ENCODE measurements around the gene FRYL. TPM values are rescaled to one million over a fixed set of nuclear protein-coding genes. Genes with fewer than 3 reads are reported as not detected.

FRYL gene
- total and polyA plus RNA-seq, 2 of the 8 experiments (the other 6 are each of a cell fraction or from before 2014, with no cell fraction given), result 8.0 to 36.5 TPM

GRCh38 chr4:48490012-48490679, 289.9 kb downstream of the FRYL start, which contains the start of gene ZAR1:
Gene ZAR1, plus strand, starts transcription at chr4:48490252. Its CDS starts 40 bp downstream, at chr4:48490292.
- H4K20me1 ChIP-seq (replicated peaks in 1 of 2; ENCODE audit: control insufficient read depth in 1 of 2, insufficient read depth in 2 of 2, low read length in 2 of 2), result peaks cover 0 to 1% of the 10 kb centered on the region in 2 experiments
- H2BK12ac ChIP-seq (ENCODE audit: low read depth, low read length), result no peak within 1 kb of the TSS
- H3K27me3 ChIP-seq (replicated peaks in 1 of 4; ENCODE audit: control insufficient read depth in 3 of 4, extremely low read depth in 1 of 4, insufficient read depth in 3 of 4, low read length in 3 of 4), result peaks cover 18 to 49% (median 39%) of the 10 kb centered on the region in 4 experiments
- H2BK20ac ChIP-seq (ENCODE audit: low read length), result no peak within 1 kb of the TSS
- no peak within 1 kb of the TSS for H3K14ac ChIP-seq (ENCODE audit: insufficient read length)
- peaks cover 3% of the 10 kb centered on the region; the same call in 1 of the 2 replicates for H3K23me2 ChIP-seq (ENCODE audit: low read depth, low read length)
- H3K4me2 ChIP-seq (ENCODE audit: insufficient read depth in 1 of 2, low read depth in 2 of 2, low read length in 2 of 2), result peak within 1 kb of the TSS; percentile 54 to 79
- H4K8ac ChIP-seq (ENCODE audit: extremely low read depth, insufficient read depth, low read length), result peak within 1 kb of the TSS; percentile 92; the same call in 1 of the 2 replicates
- no peaks in the 10 kb centered on the region for H3K79me1 ChIP-seq (ENCODE audit: low read depth, low read length)
- no peak within 1 kb of the TSS for H3K27ac ChIP-seq (ENCODE audit: low read depth, low read length)
- no peak within 1 kb of the TSS; a peak in 2 of 7 replicates for H3K9ac ChIP-seq (replicated peaks in 1 of 4; ENCODE audit: extremely low read depth in 1 of 4, low read depth in 3 of 4, low read length in 3 of 4)
- H2BK120ac ChIP-seq (replicated peaks; ENCODE audit: low read depth, low read length), result no peak within 1 kb of the TSS
- H2AFZ ChIP-seq (ENCODE audit: low read length), result peak within 1 kb of the TSS; percentile 77; the same call in 1 of the 2 replicates
- peaks cover 0 to 8% (median 0%) of the 10 kb centered on the region in 4 experiments; a peak in 1 of 8 replicates for H3K36me3 ChIP-seq (ENCODE audit: control insufficient read depth in 2 of 4, insufficient read depth in 4 of 4, low read length in 3 of 4)
- no peak within 1 kb of the TSS for H3K4ac ChIP-seq (replicated peaks; ENCODE audit: insufficient read length, low read depth, low read length)
- H3K4me3 ChIP-seq (ENCODE audit: extremely low read depth in 1 of 4, insufficient read depth in 2 of 4, low read depth in 3 of 4, low read length in 4 of 4), result peak within 1 kb of the TSS; percentile 22 to 72 (median 48)
- WGBS, 2 experiments (ENCODE audit: extremely low coverage in 1 of 2, insufficient coverage in 1 of 2, insufficient read length in 1 of 2, insufficient replicate concordance in 2 of 2, low coverage in 1 of 2, low lambda C conversion rate in 2 of 2, missing lambda C conversion rate in 1 of 2), result 2% methylated on average over 64 of the region's 80 CpGs; no CpG with 5 or more reads in 1 of the 2 experiments
- no peak within 1 kb of the TSS for H4K91ac ChIP-seq (replicated peaks; ENCODE audit: insufficient read length, low read length)
- no peak within 1 kb of the TSS for H4K5ac ChIP-seq (ENCODE audit: insufficient read length, low read depth, low read length)
- H2BK15ac ChIP-seq (ENCODE audit: low read length), result no peak within 1 kb of the TSS
- no peaks in the 10 kb centered on the region for H3K79me2 ChIP-seq (ENCODE audit: control insufficient read depth in 1 of 2, insufficient read depth in 2 of 2, low read length in 2 of 2)
- 0 out of 2 replicates have a peak within 1 kb of the TSS, but pooled peaks have one; percentile 57 for H3K18ac ChIP-seq (ENCODE audit: extremely low read depth, low read length)
- H3K23ac ChIP-seq (ENCODE audit: insufficient read length), result no peak within 1 kb of the TSS
- H3K9me3 ChIP-seq (ENCODE audit: insufficient read depth in 2 of 2, low read depth in 1 of 2, low read length in 1 of 2), result no peaks in the 10 kb centered on the region
- no peak for FAIRE-seq
- no peak within 1 kb of the TSS for H2BK5ac ChIP-seq (ENCODE audit: low read depth, low read length)
- H3K56ac ChIP-seq (replicated peaks; ENCODE audit: insufficient read length, low read depth, low read length), result no peak within 1 kb of the TSS
- H3K4me1 ChIP-seq (replicated peaks in 1 of 4; ENCODE audit: control insufficient read depth in 3 of 4, insufficient read depth in 4 of 4, low read length in 3 of 4), result peaks cover 0 to 3% (median under 1%) of the 10 kb centered on the region in 4 experiments; a peak in 4 of 7 replicates
- DNase-seq (ENCODE audit: low read depth in 1 of 2, low spot score in 2 of 2), result no peak
- CTCF ChIA-PET (ENCODE audit: partially characterized antibody), result interaction anchor here (0.7 to 1.4 kb wide), 2 partner anchors 56 to 59 kb away, joined by 3 read pairs; no protein-coding TSS in a partner anchor
- POLR2A ChIA-PET (ENCODE audit: partially characterized antibody), result interaction anchor here (1.2 to 1.3 kb wide), 2 partner anchors 10 to 362 kb away, joined by 3 read pairs; no protein-coding TSS in a partner anchor
- H2AK5ac ChIP-seq (ENCODE audit: low read depth, low read length), result no peak within 1 kb of the TSS
- no peak for TF ChIP-seq CTCF (IDR thresholded peaks at IDR 0.05; ENCODE audit: control extremely low read depth in 1 of 3, insufficient read depth in 1 of 3, low read depth in 1 of 3, low read length in 3 of 3)
- TF ChIP-seq EGR1 (IDR thresholded peaks at IDR 0.05; ENCODE audit: borderline replicate concordance, low read depth, low read length), result no peak
- no peak for TF ChIP-seq SRF (IDR thresholded peaks at IDR 0.05; ENCODE audit: low read depth, low read length)
- no peak for TF ChIP-seq CEBPB (IDR thresholded peaks at IDR 0.05; ENCODE audit: low read depth, low read length)
- TF ChIP-seq JUND (IDR thresholded peaks at IDR 0.05; ENCODE audit: low read length), result no peak
- TF ChIP-seq EP300 (IDR thresholded peaks at IDR 0.05; ENCODE audit: borderline replicate concordance in 1 of 2, low read depth in 2 of 2, low read length in 2 of 2), result no peak
- TF ChIP-seq ASH2L (IDR thresholded peaks at IDR 0.05; ENCODE audit: low read length), result peak; percentile 58
- no peak for TF ChIP-seq RFX5 (IDR thresholded peaks at IDR 0.05; ENCODE audit: borderline replicate concordance, low read depth, low read length)
- TF ChIP-seq JUN (IDR thresholded peaks at IDR 0.05; ENCODE audit: low read depth, low read length), result no peak

Data from H1 (cell line).